Heart left ventricle (tissue), 16 donors: ENCODE measurements around the gene HUNK. TPM values are rescaled to one million over a fixed set of nuclear protein-coding genes. Genes with fewer than 3 reads are reported as not detected.
"Not testable (repeated sequence)": the region's sequence is repeated elsewhere in the genome, so short reads cannot be mapped to it uniquely, and the experiment has no call there.

Experiments used
- ATAC-seq, 4 donors: fragments of 200-7000 bp; cut with Tn5 transposase; one replicate each; pipeline ENCODE4 v1.9.1; 2020 to 2022; ENCODE audit warnings: moderate library complexity in 4 of 4, mild to moderate bottlenecking in 3 of 4, moderate number of reproducible peaks in 1 of 4
- DNase-seq, 5 donors: peaks; one replicate each; pipeline ENCODE4 v3.0.0-alpha.2; 2020
- H3K27ac ChIP-seq, 12 donors: fragments of 200-600 bp; sonication (generic) in 4 of 12; one replicate each; pipeline versions ENCODE4 v1.5.0 to v1.8.0; 2016 to 2022; ENCODE audit warnings: mild to moderate bottlenecking in 2 of 12
- H3K27me3 ChIP-seq, 9 donors: fragments of 200-600 bp; sonication (generic) in 2 of 9; one replicate each; pipeline versions ENCODE4 v1.5.1 to v1.8.0; 2016 to 2022; ENCODE audit warnings: mild to moderate bottlenecking in 3 of 9
- H3K36me3 ChIP-seq, 9 donors: fragments of 200-600 bp; sonication (generic) in 2 of 9; one replicate each; pipeline versions ENCODE4 v1.5.0 to v1.8.0; 2018 to 2022; ENCODE audit warnings: mild to moderate bottlenecking in 2 of 9
- H3K4me1 ChIP-seq, 12 donors: fragments of 200-600 bp; sonication (generic) in 4 of 12; one replicate each; pipeline versions ENCODE4 v1.5.0 to v1.8.0; 2016 to 2022; ENCODE audit warnings: mild to moderate bottlenecking in 3 of 12
- H3K4me3 ChIP-seq, 12 donors: fragments of 200-600 bp; sonication (generic) in 4 of 12; one replicate each; pipeline versions ENCODE4 v1.5.0 to v1.8.0; 2017 to 2022; ENCODE audit warnings: mild to moderate bottlenecking in 9 of 12, moderate library complexity in 4 of 12
- H3K9me3 ChIP-seq, 12 donors: fragments of 200-600 bp; sonication (generic) in 4 of 12; one replicate each; pipeline versions ENCODE4 v1.5.0 to v1.8.0; 2016 to 2022; ENCODE audit warnings: mild to moderate bottlenecking in 1 of 12
- POLR2A ChIP-seq, 2 donors: fragments of 450-650 bp; IDR thresholded peaks; one replicate each; pipeline ENCODE4 v1.6.1; 2017; ENCODE audit warnings: antibody characterized with exemption in 2 of 2, mild to moderate bottlenecking in 2 of 2, moderate library complexity in 2 of 2
- WGBS, 4 donors: extraction: QIAGEN DNeasy Blood & Tissue Kit in 2 of 4; methylation state at CpG; one replicate each; pipeline versions ENCODE4 v1.1.5 to v1.1.7; 2013 to 2018; 5-methylcytosine and 5-hydroxymethylcytosine counted together
- intact Hi-C, 10 donors: fragments of 100-400 bp; cut with DNase I; formaldehyde crosslinking; loops; one replicate each; pipeline versions ENCODE4 v1.11.1 to v1.14.2; 2022
- polyA plus RNA-seq, 2 donors: library from polyadenylated mRNA; stranded (reverse); fragments of 200-250 nt; gene quantifications; one replicate each; pipeline ENCODE4 v1.2.3, GENCODE V29; 2013
- total RNA-seq, 9 donors: library from RNA; depleted of rRNA in 2 of 9; stranded (reverse); fragments of >200 nt in 2 of 9; fragmentation: NEBNext Ultra II Directional in 3 of 9; extraction: Animal tissue kit (Norgen Biotek cat#: 25700) in 3 of 9; gene quantifications; one replicate each; pipeline versions ENCODE4 v1.1.0 to v1.2.4, GENCODE V29; 2016 to 2023
- TF ChIP-seq, protein P1 (sequence below), 12 donors: fragments of 200-600 bp; sonication (generic) in 4 of 12; IDR thresholded peaks; one replicate each; pipeline versions ENCODE4 v1.5.0 to v1.8.0; 2018 to 2022; ENCODE audit warnings: antibody characterized with exemption in 12 of 12, mild to moderate bottlenecking in 5 of 12
- donor health status: ischemic (EF 13 %, LVEDD 7.1; RV severe dilation, severe dysfunction).
- donor health status: healthy with polysubstance abuse.
- donor health status: DM: no; HTN: yes; CAD: no.
- donor health status: DM: no; HTN: no; CAD: no.
- donor health status: ischemic (EF 25% LVEDD 6.9; RV normal size, moderate dysfunction).
- donor health status: ischemic (EF 25% LVEDD 5.7; RV mildly dilated, moderate dysfunction).
- donor health status: healthy.
- donor health status: DM: yes; HTN: yes; CAD: no.
- donor health status: ischemic (EF 35%, LVEDD 5.7; RV mildly dilated, moderate dysfunction).
- donor health status: nonischemic (EF 11% LVEDD 7.7; RV severe dilation, severe dysfunction).
- donor health status: DM: yes; HTN: yes; CAD: no.
- donor health status: PGD.
- donor health status: ischemic (EF 29% LVEDD 5.4; RV normal size, mild dysfunction).
- donor health status: nonischemic (EF 23%, LVEDD 6.1; RV moderate dilation, normal function).

Gene HUNK
- total and polyA plus RNA-seq, 11 donors, result 0.02 to 1.4 (median 0.22) TPM

DNA sequence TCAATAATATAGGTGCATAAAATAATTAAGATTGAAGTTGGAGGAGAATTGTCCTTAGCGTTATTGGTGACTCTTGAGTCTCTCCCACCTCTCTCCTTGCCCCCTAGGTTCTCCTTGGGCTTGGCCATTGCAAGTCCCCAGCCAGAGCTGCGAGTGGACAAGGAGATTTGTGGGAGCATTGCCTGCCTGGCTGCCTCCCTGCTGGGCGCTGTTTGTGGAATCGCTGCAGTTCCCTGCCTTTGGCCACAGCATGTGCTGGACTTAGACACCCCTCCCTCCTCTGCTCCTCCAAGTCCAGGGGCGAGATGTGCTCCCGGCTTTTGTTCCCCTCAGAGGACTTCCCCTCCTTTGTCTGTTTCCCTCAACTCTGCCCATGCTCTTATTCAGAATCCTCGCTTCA is 21.9 kb upstream of the HUNK start:
- H3K27me3 ChIP-seq, result no peaks in the 10 kb centered on the region
- WGBS, 4 donors, result 84 to 88% (median 86%) methylated on average over 7 of the region's 7 CpGs
- H3K36me3 ChIP-seq, result no peaks in the 10 kb centered on the region
- intact Hi-C loops, result no loop called here
- H3K4me1 ChIP-seq, result peaks cover 0 to 23% (median 0%) of the 10 kb centered on the region in 12 donors
- no peak overlapping the region for H3K27ac ChIP-seq
- no peak overlapping the region for H3K4me3 ChIP-seq
- ATAC-seq (no peak), DNase-seq (no peak)
- TF ChIP-seq, protein P1, sequence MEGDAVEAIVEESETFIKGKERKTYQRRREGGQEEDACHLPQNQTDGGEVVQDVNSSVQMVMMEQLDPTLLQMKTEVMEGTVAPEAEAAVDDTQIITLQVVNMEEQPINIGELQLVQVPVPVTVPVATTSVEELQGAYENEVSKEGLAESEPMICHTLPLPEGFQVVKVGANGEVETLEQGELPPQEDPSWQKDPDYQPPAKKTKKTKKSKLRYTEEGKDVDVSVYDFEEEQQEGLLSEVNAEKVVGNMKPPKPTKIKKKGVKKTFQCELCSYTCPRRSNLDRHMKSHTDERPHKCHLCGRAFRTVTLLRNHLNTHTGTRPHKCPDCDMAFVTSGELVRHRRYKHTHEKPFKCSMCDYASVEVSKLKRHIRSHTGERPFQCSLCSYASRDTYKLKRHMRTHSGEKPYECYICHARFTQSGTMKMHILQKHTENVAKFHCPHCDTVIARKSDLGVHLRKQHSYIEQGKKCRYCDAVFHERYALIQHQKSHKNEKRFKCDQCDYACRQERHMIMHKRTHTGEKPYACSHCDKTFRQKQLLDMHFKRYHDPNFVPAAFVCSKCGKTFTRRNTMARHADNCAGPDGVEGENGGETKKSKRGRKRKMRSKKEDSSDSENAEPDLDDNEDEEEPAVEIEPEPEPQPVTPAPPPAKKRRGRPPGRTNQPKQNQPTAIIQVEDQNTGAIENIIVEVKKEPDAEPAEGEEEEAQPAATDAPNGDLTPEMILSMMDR (IDR thresholded peaks at IDR 0.05), result no peak
- TF ChIP-seq POLR2A (IDR thresholded peaks at IDR 0.05), result no peak
- H3K9me3 ChIP-seq, result no peaks in the 10 kb centered on the region

DNA sequence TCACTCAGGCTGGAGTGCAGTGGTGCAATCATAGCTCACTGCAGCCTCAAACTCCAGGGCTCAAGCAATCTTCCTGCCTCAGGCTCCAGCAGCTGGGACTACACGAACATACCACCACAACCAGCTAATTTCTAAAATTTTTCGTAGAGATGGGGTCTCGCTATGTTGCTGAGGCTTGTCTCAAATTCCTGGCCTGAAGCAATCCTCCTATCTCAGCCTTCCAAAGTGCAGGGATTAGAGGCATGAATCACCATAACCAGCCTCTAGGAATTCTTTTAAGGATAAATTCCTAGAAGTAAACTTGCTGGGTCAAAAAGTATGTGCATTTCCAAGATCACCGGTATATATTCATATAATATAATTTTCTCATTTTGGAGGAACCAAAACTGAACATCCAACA is 17.6 kb upstream of the HUNK start:
- no peak for TF ChIP-seq POLR2A (IDR thresholded peaks at IDR 0.05)
- TF ChIP-seq, protein P1 (IDR thresholded peaks at IDR 0.05), result no peak
- Histone ChIP-seq H3K36me3 (no peaks in the 10 kb centered on the region), H3K27ac (no peak overlapping the region), H3K9me3 (no peaks in the 10 kb centered on the region), H3K27me3 (no peaks in the 10 kb centered on the region), H3K4me3 (no peak overlapping the region), H3K4me1 (peaks cover 0 to 3% (median 0%) of the 10 kb centered on the region in 12 donors)
- WGBS, 4 donors, result 70 to 81% (median 78%) methylated on average over 4 of the region's 4 CpGs
- DNase-seq, result no peak
- no peak for ATAC-seq
- intact Hi-C loops, result no loop called here

DNA sequence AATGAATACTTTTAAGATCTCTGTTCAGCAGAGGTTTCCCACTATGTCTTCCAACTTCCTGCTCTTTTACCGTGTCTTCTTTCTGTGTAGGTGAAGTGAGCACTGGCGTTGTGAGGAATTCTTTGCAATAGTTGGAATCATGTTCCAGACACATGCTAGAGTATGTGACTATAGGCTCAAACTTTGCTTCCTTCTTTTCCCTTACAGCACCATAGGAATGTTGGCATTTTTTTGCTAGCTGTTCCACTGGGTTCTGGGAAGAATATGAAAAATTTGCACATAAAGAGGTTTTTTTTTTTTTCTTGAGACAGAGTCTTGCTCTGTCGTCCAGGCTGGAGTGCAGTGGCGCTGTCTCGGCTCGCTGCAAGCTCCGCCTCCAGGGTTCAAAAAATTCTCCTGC is 15.7 kb upstream of the HUNK start:
- intact Hi-C loops, result no loop called here
- H3K27me3 ChIP-seq, result no peaks in the 10 kb centered on the region
- DNase-seq (no peak), ATAC-seq (no peak)
- no peaks in the 10 kb centered on the region for H3K9me3 ChIP-seq
- TF ChIP-seq, protein P1 (IDR thresholded peaks at IDR 0.05), result no peak
- TF ChIP-seq POLR2A (IDR thresholded peaks at IDR 0.05), result no peak
- H3K27ac ChIP-seq, result no peak overlapping the region
- no peak overlapping the region for H3K4me3 ChIP-seq
- 75 to 81% (median 78%) methylated on average over 7 of the region's 7 CpGs for WGBS, 4 donors
- H3K36me3 ChIP-seq, result no peaks in the 10 kb centered on the region
- H3K4me1 ChIP-seq, result peaks cover 0 to 3% (median 0%) of the 10 kb centered on the region in 12 donors

DNA sequence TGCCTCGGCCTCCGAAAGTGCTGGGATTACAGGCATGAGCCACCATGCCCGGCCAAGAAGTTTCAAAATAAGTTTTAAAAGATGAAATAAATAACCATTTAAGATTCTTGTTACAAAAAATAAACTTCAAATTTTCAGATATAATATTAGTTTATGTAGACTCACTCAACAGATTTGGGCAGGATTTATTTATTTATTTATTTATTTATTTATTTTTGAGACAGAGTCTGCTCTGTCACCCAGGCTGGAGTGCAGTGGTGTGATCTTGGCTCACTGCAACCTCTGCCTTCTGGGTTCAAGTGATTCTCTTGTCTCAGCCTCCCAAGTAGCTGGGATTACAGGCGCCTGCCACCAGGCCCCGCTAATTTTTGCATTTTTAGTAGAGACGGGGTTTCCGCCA is 15.2 kb upstream of the HUNK start:
- intact Hi-C loops, DNase-seq, H3K27ac ChIP-seq, ATAC-seq, H3K27me3 ChIP-seq, H3K9me3 ChIP-seq, H3K36me3 ChIP-seq, H3K4me3 ChIP-seq, H3K4me1 ChIP-seq: not testable (repeated sequence)
- 82 to 90% (median 84%) methylated on average over 7 of the region's 7 CpGs for WGBS, 4 donors

DNA sequence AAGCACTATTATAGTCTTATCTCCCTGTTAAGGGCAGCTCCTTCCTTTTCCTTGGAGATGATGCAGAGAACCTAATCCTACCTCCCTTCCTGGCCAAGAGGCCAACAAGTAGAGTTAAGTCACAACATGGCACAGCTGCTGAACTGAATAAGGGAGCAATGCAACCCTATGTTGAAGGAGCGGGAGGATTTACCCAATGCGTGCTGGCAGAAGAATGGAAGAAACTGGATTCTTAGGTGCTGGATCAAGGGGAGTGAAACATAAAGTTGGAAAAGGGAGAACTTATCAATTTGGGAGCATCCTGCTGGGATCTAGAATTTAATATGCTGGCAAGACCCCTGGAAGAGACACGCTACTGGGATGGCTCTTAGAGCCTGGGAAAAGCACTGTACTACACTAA is 12.0 kb upstream of the HUNK start:
- 96 to 99% (median 98%) methylated on average over 3 of the region's 3 CpGs for WGBS, 4 donors
- TF ChIP-seq, protein P1 (IDR thresholded peaks at IDR 0.05), result no peak
- no peak for TF ChIP-seq POLR2A (IDR thresholded peaks at IDR 0.05)
- H3K36me3 ChIP-seq, result no peaks in the 10 kb centered on the region
- H3K27ac ChIP-seq, result no peak overlapping the region
- peaks cover 0 to 6% (median under 1%) of the 10 kb centered on the region in 12 donors for H3K4me1 ChIP-seq
- no peak overlapping the region for H3K4me3 ChIP-seq
- DNase-seq (no peak), ATAC-seq (no peak)
- H3K27me3 ChIP-seq, result no peaks in the 10 kb centered on the region
- no peaks in the 10 kb centered on the region for H3K9me3 ChIP-seq
- intact Hi-C loops, result loop anchor here in 6 of 10 donors (5.0 to 10.0 kb wide), 5 partner anchors 74 to 744 kb away; no protein-coding TSS in a partner anchor
